GM12874 (cell line): Measurements from ENCODE around the gene TOM1L2.

Source experiments
- TF ChIP-seq, protein P1 (sequence below): IDR thresholded peaks from 2 replicates; pipeline ENCODE4 v1.5.1; 2011; ENCODE audit warnings: low read depth, mild to moderate bottlenecking, control low read depth, low read length, moderate library complexity; ENCODE audit not compliant: insufficient read depth

TOM1L2 gene

DNA sequence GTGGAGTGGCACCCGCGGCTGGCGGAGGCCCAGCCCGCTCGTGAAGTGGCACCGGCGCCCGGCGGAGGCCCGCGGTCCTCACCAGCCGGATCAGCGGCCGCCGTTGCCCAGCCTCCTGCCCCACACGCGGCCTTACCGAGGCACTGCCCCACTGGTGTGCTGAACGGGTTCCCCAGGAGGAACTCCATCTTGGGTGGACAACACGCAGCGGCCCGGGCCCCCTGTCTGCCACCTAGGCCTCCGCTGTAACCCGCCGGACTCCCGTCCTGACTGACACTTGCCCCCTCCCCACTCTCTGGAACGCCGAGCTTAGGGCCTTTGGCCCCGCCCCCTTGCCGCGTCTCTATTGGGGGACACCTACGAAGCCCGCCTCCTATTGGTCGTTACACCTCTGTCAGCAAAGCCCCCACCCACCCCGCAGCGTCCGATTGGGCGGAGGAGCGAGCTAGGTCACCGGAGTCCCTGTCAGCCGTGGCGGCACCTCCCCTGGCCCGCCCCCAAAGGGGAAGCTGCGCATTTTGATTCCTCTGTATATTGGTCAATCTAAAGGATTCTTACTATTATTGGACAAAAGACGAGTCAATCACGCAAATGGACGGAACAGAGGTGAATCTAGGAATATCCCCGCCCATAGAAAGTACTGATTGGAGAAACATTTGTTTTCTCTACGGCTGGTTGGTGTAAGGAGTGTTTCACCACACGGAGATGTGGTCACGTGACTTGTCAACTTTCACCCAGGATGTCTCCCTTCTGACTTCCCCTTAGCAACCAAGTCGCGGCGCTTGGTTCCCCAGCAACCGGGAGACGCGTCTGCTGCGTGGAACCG lies at the start of gene TOM1L2, which contains the start of gene DRC3:
Gene TOM1L2 (minus strand): TSS at position 275 of the 826 bp plus-strand sequence. CDS start 87 bp downstream, at position 188.
Gene DRC3 (plus strand): TSS at position 737 of the 826 bp plus-strand sequence. CDS start 4,737 bp downstream, outside the sequence.
- TF ChIP-seq, protein P1, sequence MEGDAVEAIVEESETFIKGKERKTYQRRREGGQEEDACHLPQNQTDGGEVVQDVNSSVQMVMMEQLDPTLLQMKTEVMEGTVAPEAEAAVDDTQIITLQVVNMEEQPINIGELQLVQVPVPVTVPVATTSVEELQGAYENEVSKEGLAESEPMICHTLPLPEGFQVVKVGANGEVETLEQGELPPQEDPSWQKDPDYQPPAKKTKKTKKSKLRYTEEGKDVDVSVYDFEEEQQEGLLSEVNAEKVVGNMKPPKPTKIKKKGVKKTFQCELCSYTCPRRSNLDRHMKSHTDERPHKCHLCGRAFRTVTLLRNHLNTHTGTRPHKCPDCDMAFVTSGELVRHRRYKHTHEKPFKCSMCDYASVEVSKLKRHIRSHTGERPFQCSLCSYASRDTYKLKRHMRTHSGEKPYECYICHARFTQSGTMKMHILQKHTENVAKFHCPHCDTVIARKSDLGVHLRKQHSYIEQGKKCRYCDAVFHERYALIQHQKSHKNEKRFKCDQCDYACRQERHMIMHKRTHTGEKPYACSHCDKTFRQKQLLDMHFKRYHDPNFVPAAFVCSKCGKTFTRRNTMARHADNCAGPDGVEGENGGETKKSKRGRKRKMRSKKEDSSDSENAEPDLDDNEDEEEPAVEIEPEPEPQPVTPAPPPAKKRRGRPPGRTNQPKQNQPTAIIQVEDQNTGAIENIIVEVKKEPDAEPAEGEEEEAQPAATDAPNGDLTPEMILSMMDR: no peak

DNA sequence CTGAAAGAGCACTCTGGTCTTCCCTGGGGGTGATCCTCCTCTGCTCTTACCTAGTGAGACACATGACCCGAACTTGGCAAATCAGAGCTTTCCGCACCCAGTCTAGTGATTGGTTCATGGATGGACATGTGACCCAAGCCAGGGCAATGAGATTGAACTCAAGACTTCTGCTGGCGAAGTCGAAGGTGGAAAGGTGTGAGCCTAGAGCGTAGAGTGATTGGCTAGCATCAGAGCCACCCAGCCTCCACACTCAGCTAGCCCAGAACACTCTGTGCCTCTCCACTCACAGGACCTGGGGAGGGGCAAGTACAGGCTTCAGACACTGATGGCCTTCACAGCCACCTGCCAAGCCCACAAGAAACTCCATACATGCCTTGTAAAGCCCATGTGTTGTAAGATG lies 49.2 kb upstream of the TOM1L2 start:
- TF ChIP-seq, protein P1: no peak

DNA sequence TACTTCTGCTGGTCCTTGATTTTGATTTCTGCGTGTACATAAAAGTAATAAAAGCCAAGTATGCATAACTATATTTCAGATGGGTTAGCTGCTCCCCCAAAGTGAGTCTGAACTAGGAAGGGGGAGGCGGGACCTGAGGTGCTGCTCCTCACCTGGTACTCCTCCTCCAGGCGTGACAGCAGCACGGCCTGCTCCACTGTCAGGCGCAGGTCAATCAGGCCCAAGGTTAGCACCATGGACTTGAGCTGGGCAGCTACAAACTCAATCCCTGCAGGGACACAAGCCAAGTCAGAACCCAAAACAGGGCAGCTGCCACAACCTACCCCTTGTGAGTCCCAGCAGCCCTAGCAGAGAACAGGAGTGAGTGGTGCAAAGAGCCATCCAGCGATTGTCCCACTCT lies 48.8 kb upstream of the TOM1L2 start:
- TF ChIP-seq, protein P1: no peak

DNA sequence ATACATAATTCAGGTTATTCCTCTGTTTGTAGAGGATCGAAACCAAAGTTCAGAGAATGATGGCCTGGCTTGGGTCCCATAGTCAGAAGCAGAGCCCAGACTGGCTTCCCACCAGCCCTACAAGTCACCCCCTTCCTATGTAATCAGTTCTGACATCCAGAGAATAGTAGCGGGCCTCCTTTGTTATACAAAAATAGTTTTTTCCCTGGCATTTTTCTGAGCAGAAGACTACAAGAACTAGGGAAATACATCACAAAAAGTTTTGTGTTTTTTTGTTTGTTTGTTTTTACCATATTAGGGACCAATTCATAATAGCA lies 47.6 kb upstream of the TOM1L2 start:
- TF ChIP-seq, protein P1: no peak

DNA sequence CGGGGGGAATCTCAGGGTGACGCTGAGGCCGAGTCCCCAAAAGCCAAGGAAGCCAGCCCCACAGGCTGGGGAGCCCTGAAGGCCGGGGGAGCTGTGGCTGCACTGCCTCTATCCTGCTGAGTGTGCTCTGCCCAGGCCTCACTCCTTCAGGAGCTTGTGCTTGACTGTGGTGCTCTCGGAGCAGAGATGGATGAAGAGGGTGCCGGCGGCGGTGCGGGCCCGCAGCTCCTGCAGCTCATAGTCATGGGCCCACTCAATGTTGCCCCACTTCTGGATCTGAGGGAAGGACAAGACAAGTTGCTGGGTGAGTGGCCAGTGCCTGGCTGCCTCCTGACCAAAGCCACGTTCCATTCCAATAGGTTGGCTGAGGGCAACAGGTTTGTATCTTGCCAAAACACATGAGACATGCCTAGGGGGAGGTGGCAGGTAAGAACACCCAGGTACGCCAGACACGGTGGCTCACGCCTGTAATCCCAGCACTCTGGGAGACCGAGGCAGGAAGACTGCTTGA lies 46.3 kb upstream of the TOM1L2 start:
- TF ChIP-seq, protein P1: no peak

DNA sequence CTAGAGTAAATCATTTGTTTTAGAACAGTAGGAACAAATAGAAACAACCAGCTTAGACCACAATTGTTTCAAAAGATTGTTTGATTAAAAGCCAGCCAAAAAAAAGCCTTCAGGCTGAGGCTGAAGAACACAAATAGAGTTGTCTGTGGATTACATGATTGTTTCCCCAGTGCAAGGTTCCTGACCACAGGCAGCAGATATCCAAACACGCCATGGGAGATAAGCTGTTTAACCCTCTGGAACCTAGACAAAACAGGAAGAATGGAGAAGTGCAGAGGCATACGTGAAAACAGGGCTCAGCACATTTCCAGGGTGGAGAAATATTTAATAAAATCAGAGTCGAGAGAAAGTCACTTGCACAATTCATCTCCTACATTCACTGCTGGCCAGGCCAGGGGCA lies 45.8 kb upstream of the TOM1L2 start:
- TF ChIP-seq, protein P1: no peak

DNA sequence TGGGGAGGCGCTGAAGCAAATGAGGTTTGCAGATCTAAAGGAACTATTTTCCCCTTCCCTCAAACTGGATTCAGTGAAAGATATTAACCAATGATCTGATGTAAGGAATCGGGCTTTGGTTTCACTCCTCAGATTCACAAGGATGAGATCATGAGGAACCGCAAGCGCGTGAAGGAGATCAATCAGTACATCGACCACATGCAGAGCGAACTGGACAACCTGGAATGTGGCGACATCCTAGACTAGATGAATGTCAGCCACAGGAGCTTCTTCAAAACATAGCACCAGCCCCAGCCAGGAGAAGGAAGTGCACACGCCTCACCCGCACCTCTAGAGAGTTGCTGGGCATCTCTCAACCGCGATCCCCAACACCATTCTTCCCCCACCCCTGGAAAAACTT lies 44.2 kb upstream of the TOM1L2 start:
- TF ChIP-seq, protein P1: no peak
